HG03280 (cell line): ENCODE measurements around the gene CLTCL1.
"Not testable (repeated sequence)": the region's sequence is repeated elsewhere in the genome, so short reads cannot be mapped to it uniquely, and the experiment has no call there.

Experiments
- ATAC-seq: cut with Tn5 transposase; IDR thresholded peaks from one replicate; pipeline ENCODE4 v1.9.1; 2021; ENCODE audit warnings: mild to moderate bottlenecking, moderate library complexity; ENCODE audit not compliant: unreplicated experiment

The CLTCL1 gene

GRCh38 chr22:19177164-19178064 lies 114.1 kb downstream of the CLTCL1 start:
- ATAC-seq = no peak

- no peak for ATAC-seq
Measured at GRCh38 chr22:19176732-19177131, 114.8 kb downstream of the CLTCL1 start.

- ATAC-seq = no peak
Measured at GRCh38 chr22:19176175-19176643, 115.3 kb downstream of the CLTCL1 start.

- ATAC-seq = no peak
Measured at GRCh38 chr22:19175602-19176174, 115.8 kb downstream of the CLTCL1 start.

- no peak for ATAC-seq
Measured at GRCh38 chr22:19175026-19175601, 116.4 kb downstream of the CLTCL1 start.

GRCh38 chr22:19174106-19175025 lies 117.2 kb downstream of the CLTCL1 start:
- no peak for ATAC-seq

DNA sequence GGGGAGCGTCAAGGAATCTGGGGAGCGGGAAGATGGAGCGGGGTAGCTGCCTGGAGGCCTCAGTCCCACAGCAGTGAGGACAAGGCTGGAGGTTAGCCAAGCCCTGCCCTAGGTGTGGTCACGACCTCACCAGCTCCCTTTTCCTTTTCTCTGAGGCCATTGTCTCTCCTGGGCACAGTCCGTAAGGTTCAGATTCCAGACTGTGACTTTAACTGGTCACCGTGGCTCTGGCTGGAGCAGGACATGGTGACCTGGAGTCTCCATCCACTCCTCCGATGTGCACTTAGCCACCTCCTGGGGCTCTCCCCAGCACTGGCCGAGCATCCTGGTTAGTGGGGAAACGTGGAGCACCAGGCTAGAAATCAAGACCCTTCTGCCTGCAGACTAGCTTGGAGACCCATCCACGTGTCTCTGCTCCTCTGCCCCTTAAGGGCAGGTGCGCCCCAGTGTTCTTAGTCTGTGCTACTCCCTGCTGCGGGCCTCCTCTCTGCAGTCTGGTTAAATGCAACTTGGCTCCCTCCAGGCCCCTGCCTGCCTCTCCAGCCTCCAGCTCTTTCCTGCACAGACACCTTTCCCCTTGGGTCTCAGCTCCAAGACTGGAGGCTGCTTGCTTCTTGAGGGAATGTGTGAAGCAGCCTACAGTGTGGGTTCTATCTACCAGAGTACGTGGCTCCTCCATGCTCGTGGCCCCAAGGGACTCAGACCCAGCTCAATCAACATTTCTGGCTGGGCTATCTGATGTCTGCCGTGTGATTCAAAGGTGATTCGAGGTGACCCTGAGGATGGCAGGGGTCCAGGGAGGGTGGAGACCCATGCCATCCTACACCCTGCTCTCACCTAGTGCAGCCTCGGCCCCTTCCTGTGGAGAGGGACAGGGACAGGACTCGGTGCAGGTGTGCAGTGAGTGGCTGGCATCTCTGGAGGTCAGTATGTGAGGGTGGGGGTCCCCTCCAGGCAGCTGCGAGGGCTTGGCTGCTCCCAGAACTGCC lies 118.2 kb downstream of the CLTCL1 start:
- ATAC-seq = no peak

GRCh38 chr22:19172213-19173046 lies 119.1 kb downstream of the CLTCL1 start:
- no peak for ATAC-seq

- ATAC-seq = no peak
Measured at GRCh38 chr22:19169947-19170318, 121.6 kb downstream of the CLTCL1 start.

DNA sequence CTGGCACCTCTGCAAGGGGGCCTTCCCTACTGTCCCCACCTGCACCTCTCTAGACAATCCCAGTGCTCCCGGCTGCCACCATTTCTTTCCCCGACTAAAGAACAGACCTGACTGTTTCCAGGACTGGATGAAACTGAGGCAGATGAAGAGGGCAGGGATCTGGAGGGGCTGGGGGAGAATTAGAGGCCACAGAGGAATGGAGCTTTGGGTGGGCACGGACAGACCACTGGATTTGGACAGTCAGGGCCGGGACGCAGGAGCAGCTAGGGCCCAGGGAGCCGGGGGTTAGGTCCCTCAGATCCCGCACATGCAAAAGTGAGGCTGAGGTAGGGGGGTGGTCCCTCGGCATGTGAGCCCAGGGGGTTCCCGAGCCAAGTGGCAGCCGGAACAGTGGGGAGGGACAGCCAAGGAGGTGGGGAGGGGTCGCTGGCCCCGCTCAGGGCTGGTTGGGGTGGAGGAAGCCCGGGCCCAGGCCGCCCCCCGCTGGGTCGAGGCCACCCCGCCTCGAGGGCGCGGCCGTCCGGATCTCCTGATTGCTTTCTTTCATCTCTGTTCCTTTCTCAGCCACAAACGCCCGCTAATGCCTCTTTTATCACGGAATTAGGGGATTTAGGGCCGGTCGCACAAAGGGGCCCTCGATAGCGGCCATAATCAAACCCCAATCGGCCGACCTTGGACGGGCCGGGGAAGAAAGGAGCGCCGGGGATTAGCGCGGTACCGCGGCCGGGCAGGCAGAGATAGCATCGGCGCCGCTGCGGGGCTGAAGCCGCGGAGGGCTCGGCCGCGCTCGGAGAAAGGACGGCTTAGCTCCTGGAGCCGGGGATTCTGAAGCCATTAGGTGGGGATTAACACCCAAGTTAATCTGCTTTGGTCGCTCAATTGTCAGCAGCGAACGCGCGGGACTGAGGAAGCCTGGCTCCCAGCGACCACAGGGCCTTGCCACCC lies 122.2 kb downstream of the CLTCL1 start:
- ATAC-seq = no peak

- no peak for ATAC-seq
Measured at GRCh38 chr22:19168088-19168890, 123.2 kb downstream of the CLTCL1 start.

GRCh38 chr22:19167106-19167869 lies 124.2 kb downstream of the CLTCL1 start:
- no peak for ATAC-seq

- ATAC-seq = no peak
Measured at GRCh38 chr22:19166421-19166820, 125.1 kb downstream of the CLTCL1 start.

DNA sequence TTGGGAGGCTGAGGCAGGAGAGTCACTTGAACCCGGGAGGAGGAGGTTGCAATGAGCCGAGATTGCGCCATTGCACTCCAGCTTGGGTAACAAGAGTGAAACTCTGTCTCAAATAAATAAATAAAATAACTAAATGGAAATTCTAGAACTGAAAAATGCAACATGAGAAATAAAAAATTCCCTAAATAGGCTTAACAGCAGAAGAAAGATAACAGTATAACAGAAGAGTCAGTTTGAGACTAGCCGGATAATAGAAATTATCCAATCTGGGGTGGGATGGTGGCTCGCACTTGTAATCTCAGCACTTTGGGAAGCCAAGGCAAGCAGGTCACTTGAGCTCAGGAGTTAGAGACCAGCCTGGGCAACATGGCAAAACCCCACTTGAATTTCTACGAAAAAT lies 127.1 kb downstream of the CLTCL1 start:
- ATAC-seq = no peak

- not testable (repeated sequence) for ATAC-seq
Measured at GRCh38 chr22:19158649-19159048, 132.9 kb downstream of the CLTCL1 start.

- not testable (repeated sequence) for ATAC-seq
Measured at GRCh38 chr22:19156109-19156508, 135.4 kb downstream of the CLTCL1 start.
